ENCODE data around the gene UBE2H. TPM values are rescaled to one million over a fixed set of nuclear protein-coding genes. Genes with fewer than 3 reads are reported as not detected.

UBE2H gene
- total RNA-seq, 1 experiment from 2014 or later = 34.7 TPM

GRCh38 chr7:129955993-129956543, 3.3 kb upstream of the UBE2H start:
- H3K4me2 ChIP-seq (ENCODE audit: low read depth, low read length, poor library complexity, severe bottlenecking) = no peak overlapping the region
- H3K4me3 ChIP-seq (ENCODE audit: low read length) = no peak overlapping the region
- no peak for DNase-seq

GRCh38 chr7:129952086-129952652, 591 bp downstream of the UBE2H start:
- Histone ChIP-seq H2AFZ (ENCODE audit: low read length) (0 out of 2 replicates have a peak overlapping the region, but pooled peaks have one; percentile 21), H3K4me2 (ENCODE audit: low read depth, low read length, poor library complexity, severe bottlenecking) (peak overlapping the region; percentile 88), H3K36me3 (ENCODE audit: insufficient read depth, low read length) (peaks cover 6% of the 10 kb centered on the region; the same call in 1 of the 2 replicates), H4K20me1 (ENCODE audit: insufficient read depth, low read depth, low read length) (no peaks in the 10 kb centered on the region), H3K9me2 (replicated peaks; ENCODE audit: insufficient read depth, low read length) (no peaks in the 10 kb centered on the region), H3K4me1 (ENCODE audit: low read length) (peaks cover 43% of the 10 kb centered on the region), H3K27ac (ENCODE audit: low read length) (peak overlapping the region; percentile 89), H3K9me3 (ENCODE audit: low read length) (no peaks in the 10 kb centered on the region), H3K79me2 (ENCODE audit: low read length) (peaks cover 53% of the 10 kb centered on the region), H3K27me3 (ENCODE audit: low read length) (no peaks in the 10 kb centered on the region), H3K9ac (ENCODE audit: low read length) (peak overlapping the region; percentile 87), H3K4me3 (ENCODE audit: low read length) (peak overlapping the region; percentile 92)
- DNase-seq = peak; percentile 83

More at GRCh38 chr7:129955993-129956543, 3.3 kb upstream of the UBE2H start:
- Histone ChIP-seq H3K9me3 (ENCODE audit: low read length) (no peaks in the 10 kb centered on the region), H3K27ac (ENCODE audit: low read length) (no peak overlapping the region), H3K9me2 (replicated peaks; ENCODE audit: insufficient read depth, low read length) (no peaks in the 10 kb centered on the region), H3K36me3 (ENCODE audit: insufficient read depth, low read length) (no peaks in the 10 kb centered on the region), H4K20me1 (ENCODE audit: insufficient read depth, low read depth, low read length) (no peaks in the 10 kb centered on the region), H3K27me3 (ENCODE audit: low read length) (no peaks in the 10 kb centered on the region), H3K79me2 (ENCODE audit: low read length) (peaks cover 14% of the 10 kb centered on the region), H3K9ac (ENCODE audit: low read length) (no peak overlapping the region), H2AFZ (ENCODE audit: low read length) (no peak overlapping the region), H3K4me1 (ENCODE audit: low read length) (peaks cover 15% of the 10 kb centered on the region)

DNA sequence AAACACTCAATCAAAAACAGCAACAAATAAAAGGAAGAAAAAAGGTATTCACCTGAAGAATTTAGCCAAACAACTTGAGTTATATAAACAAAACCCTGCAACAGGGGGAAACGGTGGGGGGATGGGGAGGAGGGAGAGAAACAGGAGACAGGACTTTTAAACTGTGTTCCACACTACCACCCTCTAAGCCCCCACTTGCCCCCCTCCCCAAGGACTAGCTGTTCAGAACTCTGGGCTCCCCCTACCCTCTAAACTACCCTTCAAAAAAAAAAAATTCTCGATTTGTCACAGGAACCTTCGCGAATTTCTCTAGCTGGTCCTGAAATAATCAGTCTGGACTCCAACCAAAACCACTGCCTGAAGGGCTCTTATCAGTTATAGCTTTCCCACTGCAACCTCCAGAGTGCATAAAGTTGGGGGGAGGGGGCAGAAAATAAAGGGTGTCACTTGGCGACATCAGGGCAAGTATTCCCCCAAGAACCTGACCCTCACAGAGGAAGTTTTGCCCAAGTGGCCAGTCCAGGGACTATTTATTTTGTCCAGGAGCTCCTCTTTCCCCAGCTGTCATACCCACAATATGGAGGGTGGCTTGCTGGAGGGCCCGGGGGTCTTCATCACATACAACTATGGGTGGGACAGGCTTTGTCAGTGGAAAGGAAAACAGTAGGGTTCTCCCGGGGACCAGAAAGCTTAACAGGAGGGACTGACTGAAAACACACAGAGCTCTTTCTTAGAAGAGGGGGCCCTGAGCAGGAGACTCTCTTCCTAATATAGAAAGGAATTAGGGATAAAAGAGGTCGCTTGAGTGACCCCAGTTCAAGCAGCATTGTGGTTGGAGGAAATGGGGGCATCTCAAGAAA, 1.3 kb downstream of the UBE2H start:
- Histone ChIP-seq H3K9ac (ENCODE audit: low read length) (peak overlapping the region; percentile 87), H3K4me3 (ENCODE audit: low read length) (peak overlapping the region; percentile 92), H3K9me3 (ENCODE audit: low read length) (no peaks in the 10 kb centered on the region), H2AFZ (ENCODE audit: low read length) (0 out of 2 replicates have a peak overlapping the region, but pooled peaks have one; percentile 21), H3K27me3 (ENCODE audit: low read length) (no peaks in the 10 kb centered on the region), H3K4me1 (ENCODE audit: low read length) (peaks cover 43% of the 10 kb centered on the region), H4K20me1 (ENCODE audit: insufficient read depth, low read depth, low read length) (no peaks in the 10 kb centered on the region), H3K4me2 (ENCODE audit: low read depth, low read length, poor library complexity, severe bottlenecking) (peak overlapping the region; percentile 88), H3K27ac (ENCODE audit: low read length) (peak overlapping the region; percentile 89), H3K9me2 (replicated peaks; ENCODE audit: insufficient read depth, low read length) (no peaks in the 10 kb centered on the region), H3K36me3 (ENCODE audit: insufficient read depth, low read length) (peaks cover 13% of the 10 kb centered on the region), H3K79me2 (ENCODE audit: low read length) (peaks cover 60% of the 10 kb centered on the region)
- DNase-seq = no peak

- peak overlapping the region; percentile 89 for H3K27ac ChIP-seq (ENCODE audit: low read length)
- H3K4me1 ChIP-seq (ENCODE audit: low read length) = peaks cover 43% of the 10 kb centered on the region
- H3K79me2 ChIP-seq (ENCODE audit: low read length) = peaks cover 64% of the 10 kb centered on the region
Measured at GRCh38 chr7:129950933-129951225, 1.9 kb downstream of the UBE2H start.

DNA sequence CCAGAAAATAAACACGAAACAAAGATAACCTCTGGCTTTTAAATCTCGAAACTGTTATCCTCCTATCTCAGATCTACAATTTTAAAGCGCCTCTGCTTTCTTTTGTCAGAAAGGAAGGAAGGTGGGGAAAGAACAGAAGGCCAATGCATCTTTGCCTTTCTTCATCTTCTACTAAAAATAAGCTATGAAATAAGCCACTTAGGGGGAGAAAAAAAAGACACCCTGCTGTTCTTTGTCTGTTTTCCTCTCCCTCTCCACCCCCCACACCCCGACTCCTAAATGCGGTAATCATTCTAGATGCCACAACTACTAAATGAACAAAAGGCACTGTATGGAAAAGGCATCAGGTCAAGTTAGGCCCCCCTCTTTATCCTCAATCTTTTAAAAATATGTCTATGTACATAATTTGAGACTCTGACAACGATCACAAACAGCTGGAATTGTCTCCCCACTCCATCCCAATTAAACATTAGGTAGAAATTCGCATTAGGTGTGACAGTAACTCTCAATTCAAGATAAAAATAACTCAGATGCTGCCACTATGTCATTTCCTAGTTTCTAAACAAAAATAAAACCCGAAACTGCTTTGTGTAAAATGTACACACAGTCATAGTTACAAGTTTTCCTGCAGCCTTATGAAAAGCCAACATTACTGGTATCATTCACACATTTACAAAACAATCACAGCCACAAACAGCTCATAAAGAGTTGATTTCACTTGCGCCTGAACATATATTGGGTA, 2.4 kb downstream of the UBE2H start:
- Histone ChIP-seq H3K36me3 (ENCODE audit: insufficient read depth, low read length) (peaks cover 17% of the 10 kb centered on the region), H4K20me1 (ENCODE audit: insufficient read depth, low read depth, low read length) (no peaks in the 10 kb centered on the region), H3K4me1 (ENCODE audit: low read length) (peaks cover 40% of the 10 kb centered on the region), H2AFZ (ENCODE audit: low read length) (no peak overlapping the region), H3K4me2 (ENCODE audit: low read depth, low read length, poor library complexity, severe bottlenecking) (peak overlapping the region; percentile 88), H3K9me2 (replicated peaks; ENCODE audit: insufficient read depth, low read length) (no peaks in the 10 kb centered on the region), H3K27ac (ENCODE audit: low read length) (peak overlapping the region; percentile 89), H3K27me3 (ENCODE audit: low read length) (no peaks in the 10 kb centered on the region), H3K9me3 (ENCODE audit: low read length) (no peaks in the 10 kb centered on the region), H3K4me3 (ENCODE audit: low read length) (peak overlapping the region; percentile 92), H3K9ac (ENCODE audit: low read length) (peak overlapping the region; percentile 87), H3K79me2 (ENCODE audit: low read length) (peaks cover 69% of the 10 kb centered on the region)
- peak; percentile 43 for DNase-seq

More at GRCh38 chr7:129950933-129951225, 1.9 kb downstream of the UBE2H start:
- DNase-seq = no peak
- no peaks in the 10 kb centered on the region for H3K9me2 ChIP-seq (replicated peaks; ENCODE audit: insufficient read depth, low read length)
- H3K4me3 ChIP-seq (ENCODE audit: low read length) = peak overlapping the region; percentile 92
- H3K9me3 ChIP-seq (ENCODE audit: low read length) = no peaks in the 10 kb centered on the region
- H3K36me3 ChIP-seq (ENCODE audit: insufficient read depth, low read length) = peaks cover 17% of the 10 kb centered on the region
- no peak overlapping the region for H2AFZ ChIP-seq (ENCODE audit: low read length)
- no peaks in the 10 kb centered on the region for H3K27me3 ChIP-seq (ENCODE audit: low read length)
- no peaks in the 10 kb centered on the region for H4K20me1 ChIP-seq (ENCODE audit: insufficient read depth, low read depth, low read length)
- peak overlapping the region; percentile 88 for H3K4me2 ChIP-seq (ENCODE audit: low read depth, low read length, poor library complexity, severe bottlenecking)
- peak overlapping the region; percentile 87 for H3K9ac ChIP-seq (ENCODE audit: low read length)

DNA sequence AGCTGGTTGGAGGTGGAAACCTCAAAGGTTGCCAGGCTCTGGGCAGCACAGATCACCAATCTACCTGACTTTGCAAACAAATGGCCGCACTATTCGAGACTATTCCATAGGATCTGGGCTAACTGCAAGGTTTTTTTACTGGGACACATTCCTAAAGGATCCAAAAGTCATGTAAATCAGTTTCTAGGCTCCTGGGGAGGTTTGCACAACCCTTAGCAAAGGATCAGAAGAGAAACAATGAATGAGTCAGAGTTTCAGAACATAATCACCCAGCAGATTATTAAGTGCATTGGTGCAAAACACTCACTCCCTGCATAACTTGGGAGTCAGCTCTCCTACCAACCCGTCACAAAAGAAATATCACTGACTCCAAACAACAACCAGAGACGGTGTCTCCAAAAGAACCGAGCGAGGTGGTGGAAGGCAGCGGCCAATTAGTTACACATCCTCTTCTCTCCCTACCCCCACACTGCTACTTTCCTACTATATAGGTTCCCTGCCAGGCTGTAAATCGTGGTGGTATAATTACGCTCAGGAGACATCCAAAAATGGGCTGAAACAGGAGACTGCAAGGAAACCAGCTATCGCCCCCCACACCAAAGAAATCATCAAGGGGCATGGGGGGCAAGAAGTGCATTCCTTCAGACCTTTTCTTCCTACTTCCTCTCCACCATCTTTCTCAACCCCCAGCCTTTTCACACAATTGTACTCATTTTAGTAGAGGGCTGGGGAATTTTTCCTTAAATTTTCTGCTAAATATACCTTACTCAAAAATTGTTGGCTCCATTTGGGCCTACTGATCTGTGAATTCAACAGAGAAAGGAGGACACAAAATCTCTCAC, 3.2 kb downstream of the UBE2H start:
- DNase-seq = peak; percentile 71
- Histone ChIP-seq H3K79me2 (ENCODE audit: low read length) (peaks cover 77% of the 10 kb centered on the region), H3K9me2 (replicated peaks; ENCODE audit: insufficient read depth, low read length) (no peaks in the 10 kb centered on the region), H3K36me3 (ENCODE audit: insufficient read depth, low read length) (peaks cover 21% of the 10 kb centered on the region), H3K4me1 (ENCODE audit: low read length) (peaks cover 40% of the 10 kb centered on the region), H4K20me1 (ENCODE audit: insufficient read depth, low read depth, low read length) (no peaks in the 10 kb centered on the region), H3K4me3 (ENCODE audit: low read length) (peak overlapping the region; percentile 92), H2AFZ (ENCODE audit: low read length) (no peak overlapping the region), H3K27ac (ENCODE audit: low read length) (peak overlapping the region; percentile 89), H3K9ac (ENCODE audit: low read length) (peak overlapping the region; percentile 87), H3K4me2 (ENCODE audit: low read depth, low read length, poor library complexity, severe bottlenecking) (peak overlapping the region; percentile 88), H3K9me3 (ENCODE audit: low read length) (no peaks in the 10 kb centered on the region), H3K27me3 (ENCODE audit: low read length) (no peaks in the 10 kb centered on the region)

DNA sequence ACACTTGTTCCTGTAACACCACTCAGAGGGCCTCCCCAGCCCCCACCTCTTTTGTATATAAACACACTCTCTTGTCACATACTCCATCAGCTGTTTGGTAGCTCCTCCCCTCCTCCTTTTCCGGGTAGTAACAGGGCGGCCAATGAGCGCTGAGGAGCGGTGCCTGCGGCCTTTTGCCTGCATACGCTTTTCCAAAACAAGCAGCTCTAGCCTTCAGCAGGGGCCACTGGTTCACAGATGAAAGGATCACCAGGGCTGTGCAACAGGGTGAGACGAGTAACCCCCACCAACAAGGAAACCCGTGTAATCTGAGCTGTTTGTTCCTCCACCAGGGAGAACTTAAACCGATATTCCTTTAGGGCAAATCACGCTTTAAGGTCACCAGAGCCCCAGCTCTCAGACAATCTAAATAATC, 3.9 kb downstream of the UBE2H start:
- H3K4me3 ChIP-seq (ENCODE audit: low read length) = peak overlapping the region; percentile 92
- no peak overlapping the region for H2AFZ ChIP-seq (ENCODE audit: low read length)
- peaks cover 21% of the 10 kb centered on the region for H3K36me3 ChIP-seq (ENCODE audit: insufficient read depth, low read length)
- no peaks in the 10 kb centered on the region for H3K9me3 ChIP-seq (ENCODE audit: low read length)
- H4K20me1 ChIP-seq (ENCODE audit: insufficient read depth, low read depth, low read length) = no peaks in the 10 kb centered on the region
- peaks cover 84% of the 10 kb centered on the region for H3K79me2 ChIP-seq (ENCODE audit: low read length)
- H3K9me2 ChIP-seq (replicated peaks; ENCODE audit: insufficient read depth, low read length) = no peaks in the 10 kb centered on the region
- no peaks in the 10 kb centered on the region for H3K27me3 ChIP-seq (ENCODE audit: low read length)
- DNase-seq = peak; percentile 93
- peak overlapping the region; percentile 89 for H3K27ac ChIP-seq (ENCODE audit: low read length)
- peak overlapping the region; percentile 87 for H3K9ac ChIP-seq (ENCODE audit: low read length)
- H3K4me1 ChIP-seq (ENCODE audit: low read length) = peaks cover 40% of the 10 kb centered on the region
- H3K4me2 ChIP-seq (ENCODE audit: low read depth, low read length, poor library complexity, severe bottlenecking) = peak overlapping the region; percentile 88

All from Karpas-422 (cell line).